ENCODE data around the gene UBR3. TPM values are rescaled to one million over a fixed set of nuclear protein-coding genes. Genes with fewer than 3 reads are reported as not detected.
"Not testable (repeated sequence)": the region's sequence is repeated elsewhere in the genome, so short reads cannot be mapped to it uniquely, and the experiment has no call there.

Gene UBR3
- total RNA-seq, 1 donor from 2014 or later = 23.4 TPM

GRCh38 chr2:169895294-169895985, 68.2 kb downstream of the UBR3 start:
- no peak for TF ChIP-seq CTCF (IDR thresholded peaks at IDR 0.05; ENCODE audit: unreplicated experiment)
- H3K4me1 Mint-ChIP-seq (ENCODE audit: unreplicated experiment) = no peaks in the 10 kb centered on the region
- H3K27me3 Mint-ChIP-seq (ENCODE audit: unreplicated experiment) = no peaks in the 10 kb centered on the region
- H3K27ac Mint-ChIP-seq (ENCODE audit: unreplicated experiment) = no peak overlapping the region
- no peak overlapping the region for H3K4me3 Mint-ChIP-seq (ENCODE audit: unreplicated experiment)
- H3K9me3 Mint-ChIP-seq (ENCODE audit: unreplicated experiment) = no peaks in the 10 kb centered on the region
- peaks cover 4% of the 10 kb centered on the region for H3K36me3 Mint-ChIP-seq (ENCODE audit: low read depth, unreplicated experiment)
- no peak for DNase-seq (ENCODE audit: low spot score)

- no peak for DNase-seq (ENCODE audit: low spot score)
- Mint-ChIP-seq H3K36me3 (ENCODE audit: low read depth, unreplicated experiment) (no peaks in the 10 kb centered on the region), H3K27ac (ENCODE audit: unreplicated experiment) (no peak overlapping the region), H3K27me3 (ENCODE audit: unreplicated experiment) (no peaks in the 10 kb centered on the region), H3K4me3 (ENCODE audit: unreplicated experiment) (no peak overlapping the region), H3K4me1 (ENCODE audit: unreplicated experiment) (no peaks in the 10 kb centered on the region), H3K9me3 (ENCODE audit: unreplicated experiment) (no peaks in the 10 kb centered on the region)
- no peak for TF ChIP-seq CTCF (IDR thresholded peaks at IDR 0.05; ENCODE audit: unreplicated experiment)
These were observed 70.6 kb downstream of the UBR3 start for GRCh38 chr2:169897834-169898233.

- H3K4me3 Mint-ChIP-seq (ENCODE audit: unreplicated experiment); H3K9me3 Mint-ChIP-seq (ENCODE audit: unreplicated experiment); H3K4me1 Mint-ChIP-seq (ENCODE audit: unreplicated experiment); DNase-seq (ENCODE audit: low spot score); H3K36me3 Mint-ChIP-seq (ENCODE audit: low read depth, unreplicated experiment); H3K27ac Mint-ChIP-seq (ENCODE audit: unreplicated experiment); H3K27me3 Mint-ChIP-seq (ENCODE audit: unreplicated experiment): not testable (repeated sequence)
These were observed 72.8 kb downstream of the UBR3 start for GRCh38 chr2:169900103-169900502.

GRCh38 chr2:169900686-169901085, 73.4 kb downstream of the UBR3 start:
- Mint-ChIP-seq H3K27ac (ENCODE audit: unreplicated experiment) (no peak overlapping the region), H3K4me3 (ENCODE audit: unreplicated experiment) (no peak overlapping the region), H3K36me3 (ENCODE audit: low read depth, unreplicated experiment) (no peaks in the 10 kb centered on the region), H3K27me3 (ENCODE audit: unreplicated experiment) (no peaks in the 10 kb centered on the region), H3K9me3 (ENCODE audit: unreplicated experiment) (no peaks in the 10 kb centered on the region), H3K4me1 (ENCODE audit: unreplicated experiment) (no peaks in the 10 kb centered on the region)
- DNase-seq (ENCODE audit: low spot score) = no peak
- TF ChIP-seq CTCF (IDR thresholded peaks at IDR 0.05; ENCODE audit: unreplicated experiment) = no peak

- Mint-ChIP-seq H3K4me1 (ENCODE audit: unreplicated experiment) (no peaks in the 10 kb centered on the region), H3K9me3 (ENCODE audit: unreplicated experiment) (no peaks in the 10 kb centered on the region), H3K27ac (ENCODE audit: unreplicated experiment) (no peak overlapping the region), H3K27me3 (ENCODE audit: unreplicated experiment) (no peaks in the 10 kb centered on the region), H3K36me3 (ENCODE audit: low read depth, unreplicated experiment) (peaks cover 3% of the 10 kb centered on the region), H3K4me3 (ENCODE audit: unreplicated experiment) (no peak overlapping the region)
- no peak for TF ChIP-seq CTCF (IDR thresholded peaks at IDR 0.05; ENCODE audit: unreplicated experiment)
- no peak for DNase-seq (ENCODE audit: low spot score)
These were observed 79.5 kb downstream of the UBR3 start for GRCh38 chr2:169906731-169907130.

All from endothelial cell (in vitro differentiated cells).